ENCODE results near the gene METTL27. TPM values are rescaled to one million over a fixed set of nuclear protein-coding genes. Genes with fewer than 3 reads are reported as not detected.

METTL27 gene
- total and polyA plus RNA-seq, 2 donors (not counting 1 experiment from before 2014, with no cell fraction given): 2.1 to 15.7 TPM

GRCh38 chr7:73827567-73828106 lies 14.7 kb downstream of the METTL27 start:
- TF ChIP-seq CTCF (conservative IDR thresholded peaks at IDR 0.05 in 1 of 2, IDR thresholded peaks at IDR 0.05 in 1 of 2; ENCODE audit: low read depth in 1 of 2, low read length in 2 of 2) (no peak), EZH2 (IDR thresholded peaks at IDR 0.05; ENCODE audit: low read length, missing control alignments) (no peak)
- H3K27ac ChIP-seq (ENCODE audit: insufficient read depth, low read length): no peak overlapping the region
- no peak overlapping the region for H3K4me3 ChIP-seq (replicated peaks in 1 of 4; ENCODE audit: control extremely low read depth in 1 of 4, insufficient read depth in 1 of 4, low read depth in 3 of 4, low read length in 4 of 4)
- DNase-seq (ENCODE audit: low read depth in 2 of 2): no peak
- H3K9me3 ChIP-seq (ENCODE audit: control insufficient read depth, insufficient read depth, low read depth, low read length): no peaks in the 10 kb centered on the region
- no peaks in the 10 kb centered on the region for H3K36me3 ChIP-seq (ENCODE audit: control insufficient read depth, insufficient read depth, low read length)
- no peaks in the 10 kb centered on the region for H4K20me1 ChIP-seq (ENCODE audit: control insufficient read depth, extremely low read depth, insufficient read depth, low read length)
- H3K9ac ChIP-seq (ENCODE audit: insufficient read depth, low read length): no peak overlapping the region
- H2AFZ ChIP-seq (ENCODE audit: low read length): no peak overlapping the region
- H3K79me2 ChIP-seq (ENCODE audit: control insufficient read depth, insufficient read depth, low read length): no peaks in the 10 kb centered on the region
- no peaks in the 10 kb centered on the region for H3K27me3 ChIP-seq (ENCODE audit: control insufficient read depth, insufficient read depth, low read length)
- H3K4me2 ChIP-seq (ENCODE audit: extremely low read depth, insufficient read depth, low read length): no peak overlapping the region
- H3K4me1 ChIP-seq (ENCODE audit: control insufficient read depth, extremely low read depth, insufficient read depth, low read length): peaks cover 20% of the 10 kb centered on the region

- no peaks in the 10 kb centered on the region for H3K36me3 ChIP-seq (ENCODE audit: control insufficient read depth, insufficient read depth, low read length)
- H3K9me3 ChIP-seq (ENCODE audit: control insufficient read depth, insufficient read depth, low read depth, low read length): no peaks in the 10 kb centered on the region
- H3K4me2 ChIP-seq (ENCODE audit: extremely low read depth, insufficient read depth, low read length): no peak overlapping the region
- no peak overlapping the region for H3K4me3 ChIP-seq (replicated peaks in 1 of 4; ENCODE audit: control extremely low read depth in 1 of 4, insufficient read depth in 1 of 4, low read depth in 3 of 4, low read length in 4 of 4)
- H3K4me1 ChIP-seq (ENCODE audit: control insufficient read depth, extremely low read depth, insufficient read depth, low read length): peaks cover 17% of the 10 kb centered on the region
- no peak for TF ChIP-seq CTCF (conservative IDR thresholded peaks at IDR 0.05 in 1 of 2, IDR thresholded peaks at IDR 0.05 in 1 of 2; ENCODE audit: low read depth in 1 of 2, low read length in 2 of 2)
- TF ChIP-seq EZH2 (IDR thresholded peaks at IDR 0.05; ENCODE audit: low read length, missing control alignments): no peak
- no peak overlapping the region for H3K9ac ChIP-seq (ENCODE audit: insufficient read depth, low read length)
- no peak overlapping the region for H2AFZ ChIP-seq (ENCODE audit: low read length)
- no peaks in the 10 kb centered on the region for H3K27me3 ChIP-seq (ENCODE audit: control insufficient read depth, insufficient read depth, low read length)
- H3K79me2 ChIP-seq (ENCODE audit: control insufficient read depth, insufficient read depth, low read length): no peaks in the 10 kb centered on the region
- H3K27ac ChIP-seq (ENCODE audit: insufficient read depth, low read length): no peak overlapping the region
- no peak for DNase-seq (ENCODE audit: low read depth in 2 of 2)
- no peaks in the 10 kb centered on the region for H4K20me1 ChIP-seq (ENCODE audit: control insufficient read depth, extremely low read depth, insufficient read depth, low read length)
Measured at GRCh38 chr7:73824986-73825385, 17.3 kb downstream of the METTL27 start.

GRCh38 chr7:73823873-73824592 lies 18.3 kb downstream of the METTL27 start:
- no peak for DNase-seq (ENCODE audit: low read depth in 2 of 2)
- TF ChIP-seq EZH2 (IDR thresholded peaks at IDR 0.05; ENCODE audit: low read length, missing control alignments) (no peak), CTCF (conservative IDR thresholded peaks at IDR 0.05 in 1 of 2, IDR thresholded peaks at IDR 0.05 in 1 of 2; ENCODE audit: low read depth in 1 of 2, low read length in 2 of 2) (no peak)
- H3K4me2 ChIP-seq (ENCODE audit: extremely low read depth, insufficient read depth, low read length): no peak overlapping the region
- H3K36me3 ChIP-seq (ENCODE audit: control insufficient read depth, insufficient read depth, low read length): no peaks in the 10 kb centered on the region
- H3K27me3 ChIP-seq (ENCODE audit: control insufficient read depth, insufficient read depth, low read length): no peaks in the 10 kb centered on the region
- no peaks in the 10 kb centered on the region for H3K9me3 ChIP-seq (ENCODE audit: control insufficient read depth, insufficient read depth, low read depth, low read length)
- no peaks in the 10 kb centered on the region for H3K79me2 ChIP-seq (ENCODE audit: control insufficient read depth, insufficient read depth, low read length)
- no peak overlapping the region for H2AFZ ChIP-seq (ENCODE audit: low read length)
- no peak overlapping the region for H3K9ac ChIP-seq (ENCODE audit: insufficient read depth, low read length)
- H3K27ac ChIP-seq (ENCODE audit: insufficient read depth, low read length): no peak overlapping the region
- H3K4me1 ChIP-seq (ENCODE audit: control insufficient read depth, extremely low read depth, insufficient read depth, low read length): peaks cover 17% of the 10 kb centered on the region
- H3K4me3 ChIP-seq (replicated peaks in 1 of 4; ENCODE audit: control extremely low read depth in 1 of 4, insufficient read depth in 1 of 4, low read depth in 3 of 4, low read length in 4 of 4): no peak overlapping the region
- H4K20me1 ChIP-seq (ENCODE audit: control insufficient read depth, extremely low read depth, insufficient read depth, low read length): no peaks in the 10 kb centered on the region
